ENCODE data around the gene RBM15. TPM values are rescaled to one million over a fixed set of nuclear protein-coding genes. Genes with fewer than 3 reads are reported as not detected.

The RBM15 gene
- total and polyA plus RNA-seq, 2 experiments from 2014 or later = 20.8 to 84.0 TPM

DNA sequence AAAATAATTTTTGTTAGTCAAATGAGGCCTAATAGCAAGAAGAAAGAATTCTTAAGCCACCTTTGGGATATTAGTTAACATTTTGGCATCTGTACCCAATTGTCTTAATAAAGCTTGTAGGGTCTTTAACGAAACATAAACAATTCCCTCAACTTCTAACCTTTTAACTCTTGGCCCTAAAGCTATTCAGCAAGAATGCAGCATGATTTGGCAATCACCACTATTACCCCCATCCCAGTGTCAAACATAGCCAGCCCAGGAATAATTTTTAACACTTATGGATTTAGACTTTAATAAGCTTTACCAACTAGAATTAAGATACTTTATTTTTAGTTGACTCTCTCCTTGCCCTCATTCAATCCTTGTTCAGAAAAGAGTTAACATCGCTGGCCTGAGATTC lies 54.1 kb downstream of the RBM15 start:
- no peak overlapping the region for H3K27ac Mint-ChIP-seq
- no peaks in the 10 kb centered on the region for H3K27me3 ChIP-seq (ENCODE audit: insufficient read depth)

More for the DNA sequence above, 54.1 kb downstream of the RBM15 start:
- Mint-ChIP-seq H3K9me3 (peaks cover 7% of the 10 kb centered on the region; the same call in 2 of the 3 replicates), H3K4me1 (peaks cover 24% of the 10 kb centered on the region), H3K27me3 (ENCODE audit: insufficient read depth, low read depth, poor library complexity) (no peaks in the 10 kb centered on the region), H3K36me3 (ENCODE audit: low read depth) (peaks cover 25% of the 10 kb centered on the region), H3K4me3 (no peak overlapping the region)
- H2AFZ ChIP-seq = no peak overlapping the region
- H3K27ac ChIP-seq (ENCODE audit: low read depth) = no peak overlapping the region
- H3K36me3 ChIP-seq (ENCODE audit: insufficient read depth) = no peaks in the 10 kb centered on the region
- no peak for ATAC-seq
- no peaks in the 10 kb centered on the region for H3K79me2 ChIP-seq (replicated peaks; ENCODE audit: insufficient read depth)
- no peaks in the 10 kb centered on the region for H3F3A ChIP-seq (replicated peaks; ENCODE audit: low read depth)
- no peak for DNase-seq (ENCODE audit: low spot score)
- no peak overlapping the region for H3K4me3 ChIP-seq
- peaks cover 20% of the 10 kb centered on the region for H3K4me1 ChIP-seq (ENCODE audit: insufficient read depth)
- no peaks in the 10 kb centered on the region for H3K9me2 ChIP-seq (ENCODE audit: insufficient read depth)
- H4K20me1 ChIP-seq (replicated peaks; ENCODE audit: insufficient read depth) = no peaks in the 10 kb centered on the region
- TF ChIP-seq CREB1 (CRISPR knock-in tag; IDR thresholded peaks at IDR 0.05; ENCODE audit: low read depth) (no peak), EZH2 (IDR thresholded peaks at IDR 0.05; ENCODE audit: low read depth, unreplicated experiment) (no peak), ZNF331 (CRISPR knock-in tag; IDR thresholded peaks at IDR 0.05; ENCODE audit: low read depth) (no peak), EZH2phosphoT487 (IDR thresholded peaks at IDR 0.05; ENCODE audit: unreplicated experiment) (no peak), NANOG (IDR thresholded peaks at IDR 0.05; ENCODE audit: borderline replicate concordance) (no peak), ZNF114 (CRISPR knock-in tag; IDR thresholded peaks at IDR 0.05) (no peak), POLR2AphosphoS5 (IDR thresholded peaks at IDR 0.05; ENCODE audit: low read depth) (no peak), STAT1 (IDR thresholded peaks at IDR 0.05; ENCODE audit: unreplicated experiment) (no peak), JUNB (IDR thresholded peaks at IDR 0.05; ENCODE audit: unreplicated experiment) (no peak)
- TF ChIP-seq, protein P1, sequence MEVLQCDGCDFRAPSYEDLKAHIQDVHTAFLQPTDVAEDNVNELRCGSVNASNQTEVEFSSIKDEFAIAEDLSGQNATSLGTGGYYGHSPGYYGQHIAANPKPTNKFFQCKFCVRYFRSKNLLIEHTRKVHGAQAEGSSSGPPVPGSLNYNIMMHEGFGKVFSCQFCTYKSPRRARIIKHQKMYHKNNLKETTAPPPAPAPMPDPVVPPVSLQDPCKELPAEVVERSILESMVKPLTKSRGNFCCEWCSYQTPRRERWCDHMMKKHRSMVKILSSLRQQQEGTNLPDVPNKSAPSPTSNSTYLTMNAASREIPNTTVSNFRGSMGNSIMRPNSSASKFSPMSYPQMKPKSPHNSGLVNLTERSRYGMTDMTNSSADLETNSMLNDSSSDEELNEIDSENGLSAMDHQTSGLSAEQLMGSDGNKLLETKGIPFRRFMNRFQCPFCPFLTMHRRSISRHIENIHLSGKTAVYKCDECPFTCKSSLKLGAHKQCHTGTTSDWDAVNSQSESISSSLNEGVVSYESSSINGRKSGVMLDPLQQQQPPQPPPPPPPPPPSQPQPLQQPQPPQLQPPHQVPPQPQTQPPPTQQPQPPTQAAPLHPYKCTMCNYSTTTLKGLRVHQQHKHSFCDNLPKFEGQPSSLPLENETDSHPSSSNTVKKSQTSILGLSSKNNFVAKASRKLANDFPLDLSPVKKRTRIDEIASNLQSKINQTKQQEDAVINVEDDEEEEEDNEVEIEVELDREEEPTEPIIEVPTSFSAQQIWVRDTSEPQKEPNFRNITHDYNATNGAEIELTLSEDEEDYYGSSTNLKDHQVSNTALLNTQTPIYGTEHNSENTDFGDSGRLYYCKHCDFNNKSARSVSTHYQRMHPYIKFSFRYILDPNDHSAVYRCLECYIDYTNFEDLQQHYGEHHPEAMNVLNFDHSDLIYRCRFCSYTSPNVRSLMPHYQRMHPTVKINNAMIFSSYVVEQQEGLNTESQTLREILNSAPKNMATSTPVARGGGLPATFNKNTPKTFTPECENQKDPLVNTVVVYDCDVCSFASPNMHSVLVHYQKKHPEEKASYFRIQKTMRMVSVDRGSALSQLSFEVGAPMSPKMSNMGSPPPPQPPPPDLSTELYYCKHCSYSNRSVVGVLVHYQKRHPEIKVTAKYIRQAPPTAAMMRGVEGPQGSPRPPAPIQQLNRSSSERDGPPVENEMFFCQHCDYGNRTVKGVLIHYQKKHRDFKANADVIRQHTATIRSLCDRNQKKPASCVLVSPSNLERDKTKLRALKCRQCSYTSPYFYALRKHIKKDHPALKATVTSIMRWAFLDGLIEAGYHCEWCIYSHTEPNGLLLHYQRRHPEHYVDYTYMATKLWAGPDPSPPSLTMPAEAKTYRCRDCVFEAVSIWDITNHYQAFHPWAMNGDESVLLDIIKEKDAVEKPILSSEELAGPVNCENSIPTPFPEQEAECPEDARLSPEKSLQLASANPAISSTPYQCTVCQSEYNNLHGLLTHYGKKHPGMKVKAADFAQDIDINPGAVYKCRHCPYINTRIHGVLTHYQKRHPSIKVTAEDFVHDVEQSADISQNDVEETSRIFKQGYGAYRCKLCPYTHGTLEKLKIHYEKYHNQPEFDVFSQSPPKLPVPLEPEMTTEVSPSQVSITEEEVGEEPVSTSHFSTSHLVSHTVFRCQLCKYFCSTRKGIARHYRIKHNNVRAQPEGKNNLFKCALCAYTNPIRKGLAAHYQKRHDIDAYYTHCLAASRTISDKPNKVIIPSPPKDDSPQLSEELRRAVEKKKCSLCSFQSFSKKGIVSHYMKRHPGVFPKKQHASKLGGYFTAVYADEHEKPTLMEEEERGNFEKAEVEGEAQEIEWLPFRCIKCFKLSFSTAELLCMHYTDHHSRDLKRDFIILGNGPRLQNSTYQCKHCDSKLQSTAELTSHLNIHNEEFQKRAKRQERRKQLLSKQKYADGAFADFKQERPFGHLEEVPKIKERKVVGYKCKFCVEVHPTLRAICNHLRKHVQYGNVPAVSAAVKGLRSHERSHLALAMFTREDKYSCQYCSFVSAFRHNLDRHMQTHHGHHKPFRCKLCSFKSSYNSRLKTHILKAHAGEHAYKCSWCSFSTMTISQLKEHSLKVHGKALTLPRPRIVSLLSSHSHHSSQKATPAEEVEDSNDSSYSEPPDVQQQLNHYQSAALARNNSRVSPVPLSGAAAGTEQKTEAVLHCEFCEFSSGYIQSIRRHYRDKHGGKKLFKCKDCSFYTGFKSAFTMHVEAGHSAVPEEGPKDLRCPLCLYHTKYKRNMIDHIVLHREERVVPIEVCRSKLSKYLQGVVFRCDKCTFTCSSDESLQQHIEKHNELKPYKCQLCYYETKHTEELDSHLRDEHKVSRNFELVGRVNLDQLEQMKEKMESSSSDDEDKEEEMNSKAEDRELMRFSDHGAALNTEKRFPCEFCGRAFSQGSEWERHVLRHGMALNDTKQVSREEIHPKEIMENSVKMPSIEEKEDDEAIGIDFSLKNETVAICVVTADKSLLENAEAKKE (CRISPR knock-in tag; IDR thresholded peaks at IDR 0.05) = no peak
- TF ChIP-seq, protein P2, sequence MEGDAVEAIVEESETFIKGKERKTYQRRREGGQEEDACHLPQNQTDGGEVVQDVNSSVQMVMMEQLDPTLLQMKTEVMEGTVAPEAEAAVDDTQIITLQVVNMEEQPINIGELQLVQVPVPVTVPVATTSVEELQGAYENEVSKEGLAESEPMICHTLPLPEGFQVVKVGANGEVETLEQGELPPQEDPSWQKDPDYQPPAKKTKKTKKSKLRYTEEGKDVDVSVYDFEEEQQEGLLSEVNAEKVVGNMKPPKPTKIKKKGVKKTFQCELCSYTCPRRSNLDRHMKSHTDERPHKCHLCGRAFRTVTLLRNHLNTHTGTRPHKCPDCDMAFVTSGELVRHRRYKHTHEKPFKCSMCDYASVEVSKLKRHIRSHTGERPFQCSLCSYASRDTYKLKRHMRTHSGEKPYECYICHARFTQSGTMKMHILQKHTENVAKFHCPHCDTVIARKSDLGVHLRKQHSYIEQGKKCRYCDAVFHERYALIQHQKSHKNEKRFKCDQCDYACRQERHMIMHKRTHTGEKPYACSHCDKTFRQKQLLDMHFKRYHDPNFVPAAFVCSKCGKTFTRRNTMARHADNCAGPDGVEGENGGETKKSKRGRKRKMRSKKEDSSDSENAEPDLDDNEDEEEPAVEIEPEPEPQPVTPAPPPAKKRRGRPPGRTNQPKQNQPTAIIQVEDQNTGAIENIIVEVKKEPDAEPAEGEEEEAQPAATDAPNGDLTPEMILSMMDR (conservative IDR thresholded peaks at IDR 0.05; ENCODE audit: low read depth in 2 of 2) = no peak
- TF ChIP-seq, protein P3, sequence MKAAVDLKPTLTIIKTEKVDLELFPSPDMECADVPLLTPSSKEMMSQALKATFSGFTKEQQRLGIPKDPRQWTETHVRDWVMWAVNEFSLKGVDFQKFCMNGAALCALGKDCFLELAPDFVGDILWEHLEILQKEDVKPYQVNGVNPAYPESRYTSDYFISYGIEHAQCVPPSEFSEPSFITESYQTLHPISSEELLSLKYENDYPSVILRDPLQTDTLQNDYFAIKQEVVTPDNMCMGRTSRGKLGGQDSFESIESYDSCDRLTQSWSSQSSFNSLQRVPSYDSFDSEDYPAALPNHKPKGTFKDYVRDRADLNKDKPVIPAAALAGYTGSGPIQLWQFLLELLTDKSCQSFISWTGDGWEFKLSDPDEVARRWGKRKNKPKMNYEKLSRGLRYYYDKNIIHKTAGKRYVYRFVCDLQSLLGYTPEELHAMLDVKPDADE (IDR thresholded peaks at IDR 0.05) = no peak
- TF ChIP-seq, protein P4, sequence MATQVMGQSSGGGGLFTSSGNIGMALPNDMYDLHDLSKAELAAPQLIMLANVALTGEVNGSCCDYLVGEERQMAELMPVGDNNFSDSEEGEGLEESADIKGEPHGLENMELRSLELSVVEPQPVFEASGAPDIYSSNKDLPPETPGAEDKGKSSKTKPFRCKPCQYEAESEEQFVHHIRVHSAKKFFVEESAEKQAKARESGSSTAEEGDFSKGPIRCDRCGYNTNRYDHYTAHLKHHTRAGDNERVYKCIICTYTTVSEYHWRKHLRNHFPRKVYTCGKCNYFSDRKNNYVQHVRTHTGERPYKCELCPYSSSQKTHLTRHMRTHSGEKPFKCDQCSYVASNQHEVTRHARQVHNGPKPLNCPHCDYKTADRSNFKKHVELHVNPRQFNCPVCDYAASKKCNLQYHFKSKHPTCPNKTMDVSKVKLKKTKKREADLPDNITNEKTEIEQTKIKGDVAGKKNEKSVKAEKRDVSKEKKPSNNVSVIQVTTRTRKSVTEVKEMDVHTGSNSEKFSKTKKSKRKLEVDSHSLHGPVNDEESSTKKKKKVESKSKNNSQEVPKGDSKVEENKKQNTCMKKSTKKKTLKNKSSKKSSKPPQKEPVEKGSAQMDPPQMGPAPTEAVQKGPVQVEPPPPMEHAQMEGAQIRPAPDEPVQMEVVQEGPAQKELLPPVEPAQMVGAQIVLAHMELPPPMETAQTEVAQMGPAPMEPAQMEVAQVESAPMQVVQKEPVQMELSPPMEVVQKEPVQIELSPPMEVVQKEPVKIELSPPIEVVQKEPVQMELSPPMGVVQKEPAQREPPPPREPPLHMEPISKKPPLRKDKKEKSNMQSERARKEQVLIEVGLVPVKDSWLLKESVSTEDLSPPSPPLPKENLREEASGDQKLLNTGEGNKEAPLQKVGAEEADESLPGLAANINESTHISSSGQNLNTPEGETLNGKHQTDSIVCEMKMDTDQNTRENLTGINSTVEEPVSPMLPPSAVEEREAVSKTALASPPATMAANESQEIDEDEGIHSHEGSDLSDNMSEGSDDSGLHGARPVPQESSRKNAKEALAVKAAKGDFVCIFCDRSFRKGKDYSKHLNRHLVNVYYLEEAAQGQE (IDR thresholded peaks at IDR 0.05; ENCODE audit: unreplicated experiment) = no peak
- H3K4me2 ChIP-seq = no peak overlapping the region
